ENCODE data around the gene KAT2B. TPM values are rescaled to one million over a fixed set of nuclear protein-coding genes. Genes with fewer than 3 reads are reported as not detected.

Gene KAT2B
- total RNA-seq, 1 experiment from 2014 or later: 15.2 TPM

GRCh38 chr3:20142517-20142916 lies 102.3 kb downstream of the KAT2B start:
- DNase-seq (ENCODE audit: low read depth): no peak

- DNase-seq (ENCODE audit: low read depth): no peak
Observed at GRCh38 chr3:20143519-20143918, 103.3 kb downstream of the KAT2B start.

- no peak for DNase-seq (ENCODE audit: low read depth)
Observed at GRCh38 chr3:20145874-20146273, 105.6 kb downstream of the KAT2B start.

GRCh38 chr3:20146301-20146700 lies 106.1 kb downstream of the KAT2B start:
- DNase-seq (ENCODE audit: low read depth): no peak

GRCh38 chr3:20147361-20147760 lies 107.1 kb downstream of the KAT2B start:
- DNase-seq (ENCODE audit: low read depth): no peak

- DNase-seq (ENCODE audit: low read depth): no peak
Observed at GRCh38 chr3:20148466-20148865, 108.2 kb downstream of the KAT2B start.

- DNase-seq (ENCODE audit: low read depth): no peak
Observed at GRCh38 chr3:20154078-20154477, 113.8 kb downstream of the KAT2B start.

- DNase-seq (ENCODE audit: low read depth): no peak
Observed at GRCh38 chr3:20154928-20155327, 114.7 kb downstream of the KAT2B start.

GRCh38 chr3:20160230-20160629 lies 120.0 kb downstream of the KAT2B start:
- DNase-seq (ENCODE audit: low read depth): no peak

GRCh38 chr3:20161714-20162113 lies 121.5 kb downstream of the KAT2B start:
- DNase-seq (ENCODE audit: low read depth): no peak

- DNase-seq (ENCODE audit: low read depth): no peak
Observed at GRCh38 chr3:20173844-20174410, 133.7 kb downstream of the KAT2B start.

GRCh38 chr3:20181276-20181675 lies 141.0 kb downstream of the KAT2B start:
- DNase-seq (ENCODE audit: low read depth): no peak

- no peak for DNase-seq (ENCODE audit: low read depth)
Observed at GRCh38 chr3:20182206-20182605, 142.0 kb downstream of the KAT2B start.

- DNase-seq (ENCODE audit: low read depth): peak; percentile 10
Observed at GRCh38 chr3:20185331-20185678, 145.1 kb downstream of the KAT2B start.

- peak; percentile 96 for DNase-seq (ENCODE audit: low read depth)
Observed at GRCh38 chr3:20185679-20186599, 145.7 kb downstream of the KAT2B start, which contains the start of gene SGO1. SGO1 (minus strand) TSS chr3:20186206; CDS start chr3:20184027, 2,179 bp downstream.

GRCh38 chr3:20186600-20187004 lies 146.4 kb downstream of the KAT2B start:
- DNase-seq (ENCODE audit: low read depth): peak; percentile 16

GRCh38 chr3:20190991-20191390 lies 150.7 kb downstream of the KAT2B start:
- DNase-seq (ENCODE audit: low read depth): no peak

- no peak for DNase-seq (ENCODE audit: low read depth)
Observed at GRCh38 chr3:20194793-20195460, 154.7 kb downstream of the KAT2B start.

- DNase-seq (ENCODE audit: low read depth): no peak
Observed at GRCh38 chr3:20197775-20198174, 157.5 kb downstream of the KAT2B start.

GRCh38 chr3:20201143-20201542 lies 160.9 kb downstream of the KAT2B start:
- DNase-seq (ENCODE audit: low read depth): no peak
